ENCODE results near the gene RHBDD3. TPM values are rescaled to one million over a fixed set of nuclear protein-coding genes. Genes with fewer than 3 reads are reported as not detected.

Gene RHBDD3
- total and polyA plus RNA-seq, 2 experiments from 2014 or later: 55.0 to 115 TPM

GRCh38 chr22:29254286-29254660 lies 13.5 kb downstream of the RHBDD3 start:
- H3K9me3 Mint-ChIP-seq: no peaks in the 10 kb centered on the region; the same call in 2 of the 3 replicates

More at GRCh38 chr22:29254286-29254660, 13.5 kb downstream of the RHBDD3 start:
- Histone ChIP-seq H3K4me1 (ENCODE audit: insufficient read depth) (peaks cover 5% of the 10 kb centered on the region; the same call in 1 of the 2 replicates), H4K20me1 (replicated peaks; ENCODE audit: insufficient read depth) (no peaks in the 10 kb centered on the region), H3K4me3 (no peak overlapping the region), H3F3A (replicated peaks; ENCODE audit: low read depth) (no peaks in the 10 kb centered on the region), H2AFZ (no peak overlapping the region), H3K4me2 (no peak overlapping the region), H3K36me3 (ENCODE audit: insufficient read depth) (no peaks in the 10 kb centered on the region), H3K9me2 (ENCODE audit: insufficient read depth) (no peaks in the 10 kb centered on the region), H3K79me2 (replicated peaks; ENCODE audit: insufficient read depth) (no peaks in the 10 kb centered on the region), H3K27me3 (ENCODE audit: insufficient read depth) (no peaks in the 10 kb centered on the region), H3K27ac (ENCODE audit: low read depth) (no peak overlapping the region)
- Mint-ChIP-seq H3K27me3 (ENCODE audit: insufficient read depth, low read depth, poor library complexity) (peaks cover 10% of the 10 kb centered on the region), H3K4me1 (no peaks in the 10 kb centered on the region; the same call in 2 of the 3 replicates), H3K4me3 (no peak overlapping the region), H3K27ac (no peak overlapping the region), H3K36me3 (ENCODE audit: low read depth) (no peaks in the 10 kb centered on the region; the same call in 2 of the 3 replicates)
- no peak for TF ChIP-seq REST (IDR thresholded peaks at IDR 0.05; ENCODE audit: unreplicated experiment)
- no peak for TF ChIP-seq ZNF462 (CRISPR knock-in tag; IDR thresholded peaks at IDR 0.05)
- no peak for TF ChIP-seq EZH2phosphoT487 (IDR thresholded peaks at IDR 0.05; ENCODE audit: unreplicated experiment)
- TF ChIP-seq STAT1 (IDR thresholded peaks at IDR 0.05; ENCODE audit: unreplicated experiment): no peak
- no peak for TF ChIP-seq POLR2AphosphoS5 (IDR thresholded peaks at IDR 0.05; ENCODE audit: low read depth)
- TF ChIP-seq NANOG (IDR thresholded peaks at IDR 0.05; ENCODE audit: borderline replicate concordance): no peak
- TF ChIP-seq CTCF (conservative IDR thresholded peaks at IDR 0.05; ENCODE audit: low read depth in 2 of 2): no peak
- no peak for TF ChIP-seq ETS1 (IDR thresholded peaks at IDR 0.05)
- TF ChIP-seq JUNB (IDR thresholded peaks at IDR 0.05; ENCODE audit: unreplicated experiment): no peak
- no peak for TF ChIP-seq ZNF331 (CRISPR knock-in tag; IDR thresholded peaks at IDR 0.05; ENCODE audit: low read depth)
- no peak for TF ChIP-seq CREB1 (CRISPR knock-in tag; IDR thresholded peaks at IDR 0.05; ENCODE audit: low read depth)
- TF ChIP-seq EZH2 (IDR thresholded peaks at IDR 0.05; ENCODE audit: low read depth, unreplicated experiment): no peak
- no peak for DNase-seq (ENCODE audit: low spot score)
- ATAC-seq: no peak
